Activated CD8-positive, alpha-beta T cell treated with anti-CD3 and anti-CD28 coated beads for 36 hours (primary cell): ENCODE measurements around the gene STARD3. TPM values are rescaled to one million over a fixed set of nuclear protein-coding genes. Genes with fewer than 3 reads are reported as not detected.

ENCODE experiments used
- ATAC-seq: fragments of 200-7000 bp; cut with Tn5 transposase; one replicate; pipeline ENCODE4 v1.10.0; 2021; ENCODE audit warnings: mild to moderate bottlenecking, moderate library complexity
- CTCF ChIA-PET: fragments of 350-600 bp; sonication (Branson Sonifier 250); formaldehyde crosslinking; loops from one replicate; lab custom pipeline; 2021; ENCODE audit warnings: antibody characterized with exemption; lab: Charles Lee
- POLR2A ChIA-PET: fragments of 350-600 bp; sonication (Branson Sonifier 250); formaldehyde crosslinking; loops from one replicate; lab custom pipeline; 2021; ENCODE audit warnings: antibody characterized with exemption; lab: Charles Lee
- DNase-seq: peaks from one replicate; pipeline ENCODE4 v3.0.0-alpha.2; 2020
- H3K27ac Mint-ChIP-seq: one replicate; pipeline ENCODE4 v1.8.0; 2021; ENCODE audit warnings: mild to moderate bottlenecking, mixed read lengths
- H3K27me3 Mint-ChIP-seq: one replicate; pipeline ENCODE4 v1.8.0; 2021; ENCODE audit warnings: mixed read lengths
- H3K36me3 Mint-ChIP-seq: one replicate; pipeline ENCODE4 v1.8.0; 2021; ENCODE audit warnings: low read depth, mixed read lengths
- H3K4me1 Mint-ChIP-seq: one replicate; pipeline ENCODE4 v1.8.0; 2021; ENCODE audit warnings: low read depth, mixed read lengths
- H3K4me3 Mint-ChIP-seq: one replicate; pipeline ENCODE4 v1.8.0; 2021; ENCODE audit warnings: mild to moderate bottlenecking, moderate library complexity, mixed read lengths
- H3K9me3 Mint-ChIP-seq: one replicate; pipeline ENCODE4 v1.8.0; 2021; ENCODE audit warnings: mixed read lengths
- intact Hi-C: fragments of 100-400 bp; cut with micrococcal nuclease; formaldehyde crosslinking; loops from one replicate; pipeline ENCODE4 v1.10.0; 2022
- total RNA-seq, 2 experiments: library from RNA; stranded (reverse); gene quantifications; one replicate each; pipeline ENCODE4 v1.2.3, GENCODE V29; 2021
- TF ChIP-seq, protein P1 (sequence below): fragments of 200-600 bp; IDR thresholded peaks from one replicate; pipeline ENCODE4 v1.8.0; 2022; ENCODE audit warnings: antibody characterized with exemption, mild to moderate bottlenecking

The STARD3 gene
- total RNA-seq, 2 experiments from 2014 or later, result 48.7 to 50.3 TPM

DNA sequence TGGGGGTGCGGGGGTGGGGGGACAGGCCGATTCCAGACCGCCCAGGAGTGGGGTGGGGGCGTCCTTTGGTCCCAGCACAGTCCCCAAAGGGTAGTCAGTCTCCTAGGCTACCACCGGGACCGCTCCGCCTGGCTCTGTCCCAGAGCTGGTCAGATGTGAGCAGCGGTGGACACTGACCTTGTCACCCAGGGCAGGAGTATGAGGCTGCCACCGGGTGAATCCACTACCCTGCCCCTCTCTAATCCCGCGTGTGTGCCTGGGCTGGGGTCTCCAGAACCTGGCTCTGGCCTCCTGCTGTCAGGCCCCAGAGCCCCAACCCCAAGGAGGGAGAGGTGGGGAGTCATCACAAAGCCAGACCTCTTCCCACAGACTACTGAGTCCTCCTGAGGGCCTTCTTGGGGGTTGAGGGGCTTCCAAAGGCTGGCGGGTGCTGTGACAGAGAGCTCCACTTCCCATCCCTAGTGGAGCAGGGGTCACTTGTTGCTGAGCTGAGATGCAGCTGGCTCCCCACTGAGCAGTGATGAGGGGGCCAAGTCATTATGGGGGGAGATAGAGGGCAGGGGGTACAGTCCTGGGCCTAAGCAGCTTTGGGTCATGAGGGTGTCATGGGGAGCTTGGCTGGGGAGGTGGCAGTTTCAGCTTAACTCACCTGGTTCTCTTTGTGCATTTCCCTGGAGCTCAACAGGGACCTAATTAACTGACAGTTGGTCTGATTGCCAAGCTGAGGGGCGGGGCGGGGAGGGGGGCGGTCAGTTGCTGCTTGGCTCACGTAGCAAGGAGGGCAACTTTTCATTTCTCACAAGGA, 9.0 kb upstream of the STARD3 start:
- DNase-seq (no peak), ATAC-seq (no peak)
- H3K4me1 Mint-ChIP-seq, result peaks cover 16% of the 10 kb centered on the region
- no peaks in the 10 kb centered on the region for H3K36me3 Mint-ChIP-seq
- POLR2A ChIA-PET, result interaction anchor here (0.7 to 1.5 kb wide), 3 partner anchors 23 to 102 kb away, joined by 3 read pairs; partner anchors contain the start of gene MIEN1
- CTCF ChIA-PET, result interaction anchor here (1.3 to 9.4 kb wide), 4 partner anchors 9 to 26 kb away, joined by 3 to 111 read pairs (median 9); no protein-coding TSS in a partner anchor
- H3K27ac Mint-ChIP-seq, result no peak overlapping the region
- TF ChIP-seq, protein P1, sequence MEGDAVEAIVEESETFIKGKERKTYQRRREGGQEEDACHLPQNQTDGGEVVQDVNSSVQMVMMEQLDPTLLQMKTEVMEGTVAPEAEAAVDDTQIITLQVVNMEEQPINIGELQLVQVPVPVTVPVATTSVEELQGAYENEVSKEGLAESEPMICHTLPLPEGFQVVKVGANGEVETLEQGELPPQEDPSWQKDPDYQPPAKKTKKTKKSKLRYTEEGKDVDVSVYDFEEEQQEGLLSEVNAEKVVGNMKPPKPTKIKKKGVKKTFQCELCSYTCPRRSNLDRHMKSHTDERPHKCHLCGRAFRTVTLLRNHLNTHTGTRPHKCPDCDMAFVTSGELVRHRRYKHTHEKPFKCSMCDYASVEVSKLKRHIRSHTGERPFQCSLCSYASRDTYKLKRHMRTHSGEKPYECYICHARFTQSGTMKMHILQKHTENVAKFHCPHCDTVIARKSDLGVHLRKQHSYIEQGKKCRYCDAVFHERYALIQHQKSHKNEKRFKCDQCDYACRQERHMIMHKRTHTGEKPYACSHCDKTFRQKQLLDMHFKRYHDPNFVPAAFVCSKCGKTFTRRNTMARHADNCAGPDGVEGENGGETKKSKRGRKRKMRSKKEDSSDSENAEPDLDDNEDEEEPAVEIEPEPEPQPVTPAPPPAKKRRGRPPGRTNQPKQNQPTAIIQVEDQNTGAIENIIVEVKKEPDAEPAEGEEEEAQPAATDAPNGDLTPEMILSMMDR, result no peak
- H3K27me3 Mint-ChIP-seq, result peaks cover 28% of the 10 kb centered on the region
- no peaks in the 10 kb centered on the region for H3K9me3 Mint-ChIP-seq
- intact Hi-C loops, result loop anchor here (10.0 kb wide), 1 partner anchor 357 kb away; the partner anchor contains the start of gene PSMD3
- peak overlapping the region; percentile 1 for H3K4me3 Mint-ChIP-seq

DNA sequence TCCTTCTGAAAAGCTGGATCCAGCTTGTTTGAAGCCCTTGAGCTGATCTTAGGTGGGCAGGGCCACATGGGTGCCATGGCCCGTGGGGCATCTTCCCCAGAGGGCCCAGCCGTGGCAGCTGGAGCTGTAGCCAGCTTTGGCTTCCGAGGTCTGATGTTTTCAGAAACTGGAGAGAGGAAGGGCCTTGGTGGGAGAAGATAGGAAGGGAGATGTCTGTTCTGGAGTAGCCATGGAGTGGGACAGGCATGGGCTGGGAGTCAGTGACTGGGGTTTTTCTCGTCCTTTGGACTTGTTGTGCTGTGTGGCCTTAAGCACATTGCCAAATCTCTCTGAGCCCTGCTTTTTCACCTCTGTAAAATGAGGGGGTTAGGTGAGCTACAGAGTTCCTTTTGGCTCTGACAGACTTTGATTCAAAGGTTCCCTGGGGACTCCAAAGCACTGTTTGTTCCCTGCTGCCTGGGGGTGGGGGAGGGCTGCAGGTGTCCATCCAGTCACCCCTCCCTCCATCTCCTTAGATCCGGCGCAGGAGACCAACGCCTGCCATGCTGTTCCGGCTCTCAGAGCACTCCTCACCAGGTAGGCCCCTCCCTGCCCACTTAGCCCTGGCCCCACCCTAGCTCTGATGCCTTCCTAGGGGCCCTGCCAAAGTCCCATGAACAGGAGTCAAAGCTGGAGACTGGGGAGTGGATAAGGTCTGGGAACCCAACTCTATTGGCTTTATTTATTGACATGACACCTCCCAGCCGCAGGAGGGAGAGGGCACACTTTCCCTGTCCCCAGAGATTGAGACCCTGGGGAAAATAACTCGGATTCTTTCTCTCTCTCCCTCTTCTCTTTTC, 8.1 kb upstream of the STARD3 start:
- ChIA-PET POLR2A (interaction anchor here (0.7 to 1.5 kb wide), 2 partner anchors 22 to 24 kb away, joined by 3 read pairs; no protein-coding TSS in a partner anchor), CTCF (interaction anchor here (1.3 to 9.4 kb wide), 5 partner anchors 9 to 81 kb away, joined by 3 to 111 read pairs (median 9); no protein-coding TSS in a partner anchor)
- no peak overlapping the region for H3K27ac Mint-ChIP-seq
- peaks cover 28% of the 10 kb centered on the region for H3K27me3 Mint-ChIP-seq
- H3K4me1 Mint-ChIP-seq, result peaks cover 11% of the 10 kb centered on the region
- H3K36me3 Mint-ChIP-seq, result no peaks in the 10 kb centered on the region
- no peak for DNase-seq
- TF ChIP-seq, protein P1, result no peak
- no peak overlapping the region for H3K4me3 Mint-ChIP-seq
- no peak for ATAC-seq
- no peaks in the 10 kb centered on the region for H3K9me3 Mint-ChIP-seq
- intact Hi-C loops, result loop anchor here (10.0 kb wide), 1 partner anchor 356 kb away; the partner anchor contains the start of gene PSMD3

DNA sequence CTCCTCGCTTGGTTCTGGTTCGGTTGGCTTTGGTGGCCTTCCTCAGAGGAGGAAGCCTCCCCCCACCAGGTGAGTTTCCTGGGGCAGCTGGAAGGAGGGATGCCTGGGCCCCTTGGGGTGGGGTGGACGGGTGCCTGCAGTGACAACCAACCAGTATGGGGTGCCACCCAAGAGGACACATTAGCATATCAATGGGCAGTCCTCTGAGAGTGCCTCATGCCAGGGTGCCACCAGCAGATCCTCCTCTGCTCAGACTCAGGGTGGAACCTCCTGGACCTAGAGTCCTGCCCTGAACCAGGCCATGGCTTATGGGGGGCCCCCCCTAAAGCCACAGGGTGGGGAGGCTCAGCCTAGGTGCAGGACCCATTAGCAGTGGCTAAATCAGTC, 7.5 kb upstream of the STARD3 start:
- no peak for ATAC-seq
- TF ChIP-seq, protein P1, result no peak
- no peak overlapping the region for H3K4me3 Mint-ChIP-seq
- no peaks in the 10 kb centered on the region for H3K9me3 Mint-ChIP-seq
- POLR2A ChIA-PET, result interaction anchor here (1.5 kb wide), 1 partner anchor 23 kb away, joined by 3 read pairs; no protein-coding TSS in a partner anchor
- H3K4me1 Mint-ChIP-seq, result peaks cover 11% of the 10 kb centered on the region
- DNase-seq, result no peak
- peaks cover 28% of the 10 kb centered on the region for H3K27me3 Mint-ChIP-seq
- intact Hi-C loops, result loop anchor here (10.0 kb wide), 1 partner anchor 355 kb away; the partner anchor contains the start of gene PSMD3
- H3K27ac Mint-ChIP-seq, result no peak overlapping the region
- CTCF ChIA-PET, result interaction anchor here (1.3 to 9.3 kb wide), 4 partner anchors 8 to 82 kb away, joined by 7 to 224 read pairs (median 10); no protein-coding TSS in a partner anchor
- H3K36me3 Mint-ChIP-seq, result no peaks in the 10 kb centered on the region

DNA sequence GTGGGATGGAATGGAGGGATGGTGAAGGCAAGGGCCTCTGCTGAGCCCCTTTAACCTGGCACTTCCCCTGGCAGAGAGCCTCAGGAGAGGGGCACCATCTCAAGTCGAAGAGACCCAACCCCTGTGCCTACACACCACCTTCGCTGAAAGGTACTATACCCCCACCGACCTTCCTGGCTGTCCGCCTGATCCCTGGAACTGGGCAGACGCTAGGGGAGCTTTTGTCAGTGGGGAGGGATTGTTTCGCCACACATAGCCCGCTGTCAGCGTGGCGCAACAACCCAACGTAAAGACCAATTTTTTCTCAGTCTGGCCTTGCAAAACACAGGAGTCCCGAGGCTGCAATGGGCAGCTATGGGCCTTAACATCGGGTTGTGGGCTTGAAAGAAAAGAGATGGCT, 7.0 kb upstream of the STARD3 start:
- DNase-seq, result no peak
- H3K9me3 Mint-ChIP-seq, result no peaks in the 10 kb centered on the region
- POLR2A ChIA-PET, result no interaction called here
- no peak for ATAC-seq
- no peaks in the 10 kb centered on the region for H3K36me3 Mint-ChIP-seq
- H3K4me1 Mint-ChIP-seq, result peaks cover 11% of the 10 kb centered on the region
- H3K4me3 Mint-ChIP-seq, result no peak overlapping the region
- H3K27ac Mint-ChIP-seq, result no peak overlapping the region
- TF ChIP-seq, protein P1, result no peak
- CTCF ChIA-PET, result interaction anchor here (2.8 to 9.3 kb wide), 2 partner anchors 8 to 82 kb away, joined by 9 to 224 read pairs; no protein-coding TSS in a partner anchor
- intact Hi-C loops, result loop anchor here (10.0 kb wide), 2 partner anchors 235 to 355 kb away; partner anchors contain the start of genes IKZF3, PSMD3 and ZPBP2
- H3K27me3 Mint-ChIP-seq, result peaks cover 28% of the 10 kb centered on the region
